ENCODE measurements around the gene AAGAB.

Gene AAGAB

DNA sequence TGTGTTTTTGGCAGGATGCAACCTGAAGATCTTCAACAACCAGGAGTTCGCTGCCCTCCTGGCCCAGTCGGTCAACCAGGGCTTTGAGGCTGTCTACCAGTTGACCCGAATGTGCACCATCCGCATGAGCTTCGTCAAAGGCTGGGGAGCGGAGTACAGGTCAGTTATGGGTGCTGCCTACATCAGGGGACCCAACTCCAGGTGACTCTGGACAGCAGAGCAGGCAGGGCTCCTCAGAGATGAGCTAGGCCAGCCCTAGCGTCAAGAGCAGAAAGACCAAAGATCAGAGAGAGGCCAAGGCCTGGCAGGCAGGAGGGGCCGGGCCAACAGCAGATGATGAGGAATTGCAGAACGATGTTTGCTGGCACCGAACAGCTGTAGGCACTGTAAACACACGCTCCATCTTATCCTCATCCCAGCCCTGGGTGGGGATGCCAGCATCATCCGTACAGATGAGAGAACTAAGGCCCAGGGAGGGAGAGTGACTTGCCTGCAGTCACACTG lies 67.1 kb downstream of the AAGAB start:
- POLR2A ChIA-PET: no interaction called here
- Histone ChIP-seq H3K4me1 (ENCODE audit: control insufficient read depth, insufficient read depth, low read length) (no peaks in the 10 kb centered on the region), H3K9me3 (ENCODE audit: control insufficient read depth, insufficient read depth, low read depth, low read length) (no peaks in the 10 kb centered on the region), H3K36me3 (ENCODE audit: control insufficient read depth in 2 of 2, insufficient read depth in 1 of 2, low read length in 2 of 2) (peaks cover 0 to 78% of the 10 kb centered on the region in 2 experiments), H3K4me3 (ENCODE audit: low read depth, low read length) (no peak overlapping the region), H3K27ac (ENCODE audit: extremely low read depth, low read depth, low read length) (no peak overlapping the region)
- TF ChIP-seq ZNF140 (tag by site-specific recombination; IDR thresholded peaks at IDR 0.05) (no peak), WT1 (tag by site-specific recombination; IDR thresholded peaks at IDR 0.05) (no peak), ZNF112 (tag by site-specific recombination; IDR thresholded peaks at IDR 0.05) (no peak), ZSCAN30 (tag by site-specific recombination; IDR thresholded peaks at IDR 0.05) (no peak), SP7 (tag by site-specific recombination; IDR thresholded peaks at IDR 0.05) (no peak), YY2 (tag by site-specific recombination; IDR thresholded peaks at IDR 0.05) (no peak), ZNF747 (tag by site-specific recombination; IDR thresholded peaks at IDR 0.05) (no peak), AEBP2 (tag by site-specific recombination; IDR thresholded peaks at IDR 0.05; ENCODE audit: borderline replicate concordance) (no peak), ZNF555 (tag by site-specific recombination; conservative IDR thresholded peaks at IDR 0.05) (no peak)
- TF ChIP-seq, protein P1, sequence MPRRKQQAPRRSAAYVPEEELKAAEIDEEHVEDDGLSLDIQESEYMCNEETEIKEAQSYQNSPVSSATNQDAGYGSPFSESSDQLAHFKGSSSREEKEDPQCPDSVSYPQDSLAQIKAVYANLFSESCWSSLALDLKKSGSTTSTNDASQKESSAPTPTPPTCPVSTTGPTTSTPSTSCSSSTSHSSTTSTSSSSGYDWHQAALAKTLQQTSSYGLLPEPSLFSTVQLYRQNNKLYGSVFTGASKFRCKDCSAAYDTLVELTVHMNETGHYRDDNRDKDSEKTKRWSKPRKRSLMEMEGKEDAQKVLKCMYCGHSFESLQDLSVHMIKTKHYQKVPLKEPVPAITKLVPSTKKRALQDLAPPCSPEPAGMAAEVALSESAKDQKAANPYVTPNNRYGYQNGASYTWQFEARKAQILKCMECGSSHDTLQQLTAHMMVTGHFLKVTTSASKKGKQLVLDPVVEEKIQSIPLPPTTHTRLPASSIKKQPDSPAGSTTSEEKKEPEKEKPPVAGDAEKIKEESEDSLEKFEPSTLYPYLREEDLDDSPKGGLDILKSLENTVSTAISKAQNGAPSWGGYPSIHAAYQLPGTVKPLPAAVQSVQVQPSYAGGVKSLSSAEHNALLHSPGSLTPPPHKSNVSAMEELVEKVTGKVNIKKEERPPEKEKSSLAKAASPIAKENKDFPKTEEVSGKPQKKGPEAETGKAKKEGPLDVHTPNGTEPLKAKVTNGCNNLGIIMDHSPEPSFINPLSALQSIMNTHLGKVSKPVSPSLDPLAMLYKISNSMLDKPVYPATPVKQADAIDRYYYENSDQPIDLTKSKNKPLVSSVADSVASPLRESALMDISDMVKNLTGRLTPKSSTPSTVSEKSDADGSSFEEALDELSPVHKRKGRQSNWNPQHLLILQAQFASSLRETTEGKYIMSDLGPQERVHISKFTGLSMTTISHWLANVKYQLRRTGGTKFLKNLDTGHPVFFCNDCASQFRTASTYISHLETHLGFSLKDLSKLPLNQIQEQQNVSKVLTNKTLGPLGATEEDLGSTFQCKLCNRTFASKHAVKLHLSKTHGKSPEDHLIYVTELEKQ (tag by site-specific recombination; IDR thresholded peaks at IDR 0.05; ENCODE audit: borderline replicate concordance): no peak
- CTCF ChIA-PET: interaction anchor here (0.7 kb wide), 1 partner anchor 9 kb away, joined by 5 read pairs; no protein-coding TSS in a partner anchor

DNA sequence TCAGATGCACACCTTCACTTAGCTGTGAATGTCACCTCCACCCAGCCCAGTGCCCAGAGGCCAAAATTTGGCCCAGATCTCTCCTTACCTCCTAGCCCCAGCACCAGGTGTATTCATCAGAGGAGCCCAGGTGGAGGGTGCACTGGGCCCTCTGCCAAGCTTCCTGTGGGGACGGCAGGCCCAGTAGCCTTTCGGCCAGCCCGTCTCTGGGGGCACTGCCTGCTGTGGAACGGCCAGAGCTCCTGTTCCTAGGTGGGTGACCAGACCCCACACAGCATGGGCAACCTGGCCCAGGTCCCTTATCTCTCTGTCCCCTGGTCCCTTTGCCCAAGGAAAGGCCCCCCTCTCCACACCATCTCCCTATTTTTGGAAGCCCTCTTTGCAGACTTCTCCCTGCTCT lies 67.8 kb downstream of the AAGAB start:
- H3K36me3 ChIP-seq (ENCODE audit: control insufficient read depth in 2 of 2, insufficient read depth in 1 of 2, low read length in 2 of 2): peaks cover 0 to 75% of the 10 kb centered on the region in 2 experiments
- ChIA-PET CTCF (interaction anchor here (1.0 to 1.3 kb wide), 2 partner anchors 13 to 117 kb away, joined by 3 to 4 read pairs; no protein-coding TSS in a partner anchor), POLR2A (no interaction called here)
- no peaks in the 10 kb centered on the region for H3K9me3 ChIP-seq (ENCODE audit: control insufficient read depth, insufficient read depth, low read depth, low read length)
- no peaks in the 10 kb centered on the region for H3K4me1 ChIP-seq (ENCODE audit: control insufficient read depth, insufficient read depth, low read length)
- TF ChIP-seq, protein P2, sequence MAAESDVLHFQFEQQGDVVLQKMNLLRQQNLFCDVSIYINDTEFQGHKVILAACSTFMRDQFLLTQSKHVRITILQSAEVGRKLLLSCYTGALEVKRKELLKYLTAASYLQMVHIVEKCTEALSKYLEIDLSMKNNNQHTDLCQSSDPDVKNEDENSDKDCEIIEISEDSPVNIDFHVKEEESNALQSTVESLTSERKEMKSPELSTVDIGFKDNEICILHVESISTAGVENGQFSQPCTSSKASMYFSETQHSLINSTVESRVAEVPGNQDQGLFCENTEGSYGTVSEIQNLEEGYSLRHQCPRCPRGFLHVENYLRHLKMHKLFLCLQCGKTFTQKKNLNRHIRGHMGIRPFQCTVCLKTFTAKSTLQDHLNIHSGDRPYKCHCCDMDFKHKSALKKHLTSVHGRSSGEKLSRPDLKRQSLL (tag by site-specific recombination; IDR thresholded peaks at IDR 0.05): no peak
- TF ChIP-seq ZNF132 (tag by site-specific recombination; IDR thresholded peaks at IDR 0.05; ENCODE audit: borderline replicate concordance): no peak
- TF ChIP-seq ZNF366 (tag by site-specific recombination; conservative IDR thresholded peaks at IDR 0.05): no peak
- no peak for TF ChIP-seq ZNF501 (tag by site-specific recombination; IDR thresholded peaks at IDR 0.05)
- TF ChIP-seq ZNF624 (tag by site-specific recombination; IDR thresholded peaks at IDR 0.05): no peak
- TF ChIP-seq ZNF426 (tag by site-specific recombination; IDR thresholded peaks at IDR 0.05): no peak
- no peak for TF ChIP-seq OSR2 (tag by site-specific recombination; IDR thresholded peaks at IDR 0.05)
- no peak for TF ChIP-seq GLI4 (tag by site-specific recombination; IDR thresholded peaks at IDR 0.05)
- TF ChIP-seq HOXD13 (CRISPR knock-in tag; IDR thresholded peaks at IDR 0.05; ENCODE audit: borderline replicate concordance): no peak
- TF ChIP-seq, protein P3, sequence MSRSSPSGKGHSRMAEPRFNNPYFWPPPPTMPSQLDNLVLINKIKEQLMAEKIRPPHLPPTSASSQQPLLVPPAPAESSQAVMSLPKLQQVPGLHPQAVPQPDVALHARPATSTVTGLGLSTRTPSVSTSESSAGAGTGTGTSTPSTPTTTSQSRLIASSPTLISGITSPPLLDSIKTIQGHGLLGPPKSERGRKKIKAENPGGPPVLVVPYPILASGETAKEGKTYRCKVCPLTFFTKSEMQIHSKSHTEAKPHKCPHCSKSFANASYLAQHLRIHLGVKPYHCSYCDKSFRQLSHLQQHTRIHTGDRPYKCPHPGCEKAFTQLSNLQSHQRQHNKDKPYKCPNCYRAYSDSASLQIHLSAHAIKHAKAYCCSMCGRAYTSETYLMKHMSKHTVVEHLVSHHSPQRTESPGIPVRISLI (tag by site-specific recombination; IDR thresholded peaks at IDR 0.05): no peak
- no peak for TF ChIP-seq ZNF654 (tag by site-specific recombination; IDR thresholded peaks at IDR 0.05; ENCODE audit: low read depth)
- no peak for TF ChIP-seq HOXC10 (CRISPR knock-in tag; IDR thresholded peaks at IDR 0.05)
- TF ChIP-seq SCRT2 (tag by site-specific recombination; IDR thresholded peaks at IDR 0.05): no peak
- no peak overlapping the region for H3K4me3 ChIP-seq (ENCODE audit: low read depth, low read length)
- no peak overlapping the region for H3K27ac ChIP-seq (ENCODE audit: extremely low read depth, low read depth, low read length)
